GDM1 (cell line): ENCODE data around the gene ST3GAL4.
"Not testable (repeated sequence)": the region's sequence is repeated elsewhere in the genome, so short reads cannot be mapped to it uniquely, and the experiment has no call there.

Source experiments
- DNase-seq: peaks from one replicate; lab custom pipeline; 2025; lab: John Stamatoyannopoulos, UW

ST3GAL4 gene

GRCh38 chr11:126364735-126365134 is 9.2 kb downstream of the ST3GAL4 start:
- DNase-seq, result not testable (repeated sequence)

DNA sequence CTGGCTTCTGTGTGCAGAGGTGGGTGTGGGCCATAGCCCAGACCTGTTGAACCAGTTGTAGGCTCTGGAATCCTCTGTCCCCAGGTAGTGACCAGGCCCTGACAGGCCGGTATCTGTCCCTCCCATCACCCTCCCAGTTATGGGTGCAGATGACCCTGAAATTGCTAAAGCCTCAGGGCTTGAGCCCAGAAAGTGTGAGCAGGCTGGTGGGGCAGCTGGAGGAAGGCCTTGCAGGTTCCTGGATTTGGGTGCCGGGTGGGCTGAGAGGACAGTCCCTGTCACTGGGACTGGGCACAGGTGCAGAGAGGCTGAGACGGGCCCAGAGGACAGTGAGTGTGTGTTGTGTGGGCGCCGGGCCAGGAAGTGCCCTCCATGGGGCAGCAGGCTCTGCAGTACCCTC is 10.0 kb downstream of the ST3GAL4 start:
- DNase-seq, result not testable (repeated sequence)

DNA sequence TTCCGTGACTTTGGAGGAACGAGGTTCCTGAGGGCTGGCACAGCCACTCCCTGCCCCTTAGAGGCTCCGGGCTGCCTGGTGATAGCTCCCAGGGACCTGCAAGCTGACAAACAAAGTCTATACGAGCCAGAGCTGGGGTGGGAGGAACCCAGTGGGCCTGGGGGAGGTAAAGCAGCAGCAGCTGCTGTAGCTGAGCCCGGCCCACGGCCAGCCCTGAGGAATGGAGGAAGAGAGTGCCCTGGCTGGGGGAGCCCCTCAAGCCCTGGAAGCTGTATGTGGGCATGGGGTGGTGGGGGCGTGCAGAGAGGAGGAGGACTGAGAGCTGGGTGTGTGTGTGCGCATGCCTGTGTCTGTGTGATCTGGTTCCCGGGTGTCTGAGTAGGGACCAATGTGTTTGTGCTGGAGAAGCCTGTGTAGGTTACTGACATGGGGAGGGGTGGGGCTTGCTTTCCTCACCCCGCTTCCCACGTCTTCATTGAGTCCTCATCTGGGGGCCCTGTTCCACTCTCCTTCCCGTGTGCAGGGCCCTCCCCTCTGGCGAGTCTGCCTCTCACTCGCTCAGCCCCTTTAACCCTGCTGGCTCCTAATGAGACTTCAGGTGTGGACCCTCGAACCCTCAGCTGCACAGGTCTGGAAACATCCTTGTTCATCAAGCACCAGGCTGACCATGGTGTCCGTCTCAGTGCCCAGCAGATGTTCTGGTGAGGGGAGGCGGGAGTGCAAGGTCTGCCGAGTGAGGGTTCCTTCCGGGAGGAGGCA is 10.8 kb downstream of the ST3GAL4 start:
- DNase-seq, result no peak

- DNase-seq, result not testable (repeated sequence)
Observed at GRCh38 chr11:126366823-126367654, 11.6 kb downstream of the ST3GAL4 start.

DNA sequence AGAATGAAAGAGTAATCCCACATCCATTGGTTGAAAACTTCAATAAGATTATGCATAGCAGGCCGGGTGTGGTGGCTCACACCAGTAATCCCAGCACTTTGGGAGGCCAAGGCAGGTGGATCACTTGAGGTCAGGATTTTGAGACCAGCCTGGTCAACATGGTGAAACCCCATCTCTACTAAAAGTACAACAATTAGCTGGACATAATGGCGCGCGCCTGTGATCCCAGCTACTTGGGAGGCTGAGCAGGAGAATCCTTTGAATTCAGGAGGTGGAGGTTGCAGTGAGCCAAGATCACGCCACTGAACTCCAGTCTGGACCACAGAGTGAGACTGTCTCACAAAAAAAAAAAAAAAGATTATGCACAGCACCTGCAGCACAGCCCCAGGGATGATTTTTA is 12.3 kb downstream of the ST3GAL4 start:
- not testable (repeated sequence) for DNase-seq

DNA sequence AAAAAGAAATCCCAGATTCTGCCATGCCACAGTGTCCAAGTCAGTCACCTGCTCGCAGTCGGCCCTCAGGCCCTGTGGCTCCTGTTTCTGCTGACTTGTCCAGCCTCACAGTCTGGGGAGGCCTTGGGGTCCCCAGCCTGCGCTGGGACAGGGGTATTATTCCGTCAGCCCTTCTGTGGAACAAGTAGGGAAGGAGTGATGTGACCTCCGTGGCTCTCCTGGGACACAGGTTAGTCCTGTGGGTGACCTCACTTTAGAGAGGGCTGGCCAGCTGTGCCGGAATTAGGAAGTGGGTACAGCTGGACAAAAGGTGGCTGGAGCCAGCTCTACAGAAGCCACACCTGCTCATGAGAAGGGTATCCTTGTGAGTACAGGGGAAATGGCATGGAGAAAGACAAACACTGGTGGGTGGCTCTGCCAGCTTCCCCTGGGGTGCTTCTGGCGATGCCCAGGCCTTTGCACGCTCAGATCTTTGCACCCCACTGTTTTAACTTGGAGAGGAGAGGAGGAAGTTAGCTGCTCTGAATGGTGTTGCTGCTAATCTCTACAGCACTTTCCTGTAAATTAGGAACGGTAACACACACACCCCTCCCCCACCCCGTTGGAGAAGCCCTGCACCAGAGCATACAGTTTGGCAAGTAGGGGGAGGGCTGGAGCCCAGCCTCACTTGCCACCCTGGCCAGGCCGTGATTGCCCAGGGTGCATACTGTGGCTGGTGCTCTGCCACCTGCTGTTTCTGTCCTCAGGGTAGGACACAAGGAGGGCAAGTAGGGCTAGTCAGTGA is 13.0 kb downstream of the ST3GAL4 start:
- DNase-seq, result peak; percentile 42

- DNase-seq, result no peak
Observed at GRCh38 chr11:126370016-126370415, 14.5 kb downstream of the ST3GAL4 start.

DNA sequence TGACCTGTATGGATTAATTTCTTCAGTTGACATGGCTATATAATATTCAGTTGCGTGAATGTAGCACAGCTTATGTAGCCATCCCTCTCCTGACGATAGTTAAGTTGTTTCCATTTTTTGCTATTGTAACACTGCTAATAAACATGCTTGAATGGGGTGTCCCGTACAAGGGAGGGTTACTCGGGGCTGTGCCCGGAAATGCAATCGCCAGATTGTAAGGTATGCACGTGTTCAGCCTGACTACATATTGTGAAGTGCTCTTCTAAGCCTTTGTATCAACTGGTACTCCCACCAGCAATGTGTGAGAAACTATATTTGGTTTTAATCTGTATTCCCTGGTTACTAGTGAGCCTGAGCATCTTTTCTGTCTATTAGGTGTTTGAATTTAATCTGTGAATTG is 16.1 kb downstream of the ST3GAL4 start:
- no peak for DNase-seq

GRCh38 chr11:126373389-126374066 is 18.0 kb downstream of the ST3GAL4 start:
- not testable (repeated sequence) for DNase-seq

DNA sequence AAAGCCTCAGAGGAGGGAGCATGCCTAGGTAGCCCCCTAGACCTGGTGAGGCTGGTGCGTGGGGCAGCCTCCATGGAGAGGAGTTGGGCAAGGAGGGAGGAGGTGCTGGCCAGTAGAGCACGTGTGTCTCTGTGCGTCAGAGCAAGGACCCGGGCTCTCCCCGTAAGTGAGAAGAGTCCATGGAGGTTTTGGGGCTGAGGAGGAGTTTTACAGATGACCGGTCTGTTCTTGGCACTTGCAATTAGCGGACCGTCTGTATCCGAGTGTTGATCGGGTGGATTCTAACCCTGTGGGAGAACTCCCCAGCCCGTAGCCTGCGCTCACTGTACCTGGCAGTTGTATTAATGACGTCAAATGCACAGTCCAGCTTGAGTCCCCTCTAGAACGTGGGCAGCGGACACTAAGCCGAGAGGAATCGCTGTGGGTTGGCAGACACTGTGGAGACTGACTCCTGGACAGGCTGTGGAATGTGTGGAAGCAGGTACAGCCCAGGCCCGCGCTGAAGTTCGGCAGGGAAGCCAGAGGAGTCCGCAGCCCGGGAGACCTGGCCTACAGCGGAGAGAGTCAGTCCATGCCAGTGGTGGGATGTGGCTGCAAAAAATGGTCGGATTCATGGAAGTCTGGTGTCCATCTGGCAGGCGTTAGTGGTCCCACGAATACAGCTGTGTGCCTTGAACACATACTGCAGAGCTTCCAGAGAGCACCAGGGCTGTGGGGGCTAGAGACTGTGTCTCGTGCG is 19.2 kb downstream of the ST3GAL4 start:
- not testable (repeated sequence) for DNase-seq

- DNase-seq, result no peak
Observed at GRCh38 chr11:126375726-126376125, 20.2 kb downstream of the ST3GAL4 start.

DNA sequence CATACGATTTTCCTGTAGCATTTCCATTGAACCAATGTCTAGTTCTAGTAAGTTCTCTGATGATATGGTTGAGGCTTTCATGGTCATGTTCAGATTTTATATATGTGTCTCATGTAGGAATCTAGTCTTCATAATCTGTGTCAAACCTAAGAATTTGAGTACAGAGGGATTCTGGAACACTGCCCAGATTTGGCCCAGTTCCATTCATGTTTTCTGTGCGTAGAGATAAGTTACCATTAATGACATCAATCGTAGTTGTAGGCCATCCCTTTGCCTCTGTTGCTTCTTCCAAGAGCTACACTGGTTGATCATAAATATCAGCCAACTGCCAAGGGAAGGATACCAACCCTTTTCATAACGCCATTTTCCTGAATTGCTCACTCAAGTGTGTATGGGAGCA is 23.3 kb downstream of the ST3GAL4 start:
- DNase-seq, result no peak

- DNase-seq, result no peak
Observed at GRCh38 chr11:126380909-126381308, 25.4 kb downstream of the ST3GAL4 start.

DNA sequence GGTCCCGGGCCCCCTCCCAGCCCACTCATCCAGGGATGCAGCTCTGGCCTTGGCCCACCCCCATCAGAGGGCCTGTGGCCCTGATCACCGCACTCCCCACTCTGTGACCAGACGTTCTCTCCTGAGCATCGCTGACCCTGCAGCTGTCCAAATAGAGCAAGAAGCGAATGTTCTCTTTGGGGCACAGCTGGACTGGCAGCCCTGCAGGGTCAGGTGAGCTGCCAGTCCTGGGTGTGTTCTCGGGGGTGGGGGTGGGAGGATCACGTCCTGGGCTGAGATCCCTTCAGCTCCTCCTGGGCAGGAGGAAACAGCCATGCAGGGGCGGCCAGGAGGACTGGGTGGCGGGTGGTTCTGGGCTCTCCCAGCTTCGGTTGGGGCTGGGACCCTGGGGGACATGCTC is 26.5 kb downstream of the ST3GAL4 start:
- DNase-seq, result not testable (repeated sequence)

GRCh38 chr11:126382641-126383040 is 27.2 kb downstream of the ST3GAL4 start:
- DNase-seq, result not testable (repeated sequence)

DNA sequence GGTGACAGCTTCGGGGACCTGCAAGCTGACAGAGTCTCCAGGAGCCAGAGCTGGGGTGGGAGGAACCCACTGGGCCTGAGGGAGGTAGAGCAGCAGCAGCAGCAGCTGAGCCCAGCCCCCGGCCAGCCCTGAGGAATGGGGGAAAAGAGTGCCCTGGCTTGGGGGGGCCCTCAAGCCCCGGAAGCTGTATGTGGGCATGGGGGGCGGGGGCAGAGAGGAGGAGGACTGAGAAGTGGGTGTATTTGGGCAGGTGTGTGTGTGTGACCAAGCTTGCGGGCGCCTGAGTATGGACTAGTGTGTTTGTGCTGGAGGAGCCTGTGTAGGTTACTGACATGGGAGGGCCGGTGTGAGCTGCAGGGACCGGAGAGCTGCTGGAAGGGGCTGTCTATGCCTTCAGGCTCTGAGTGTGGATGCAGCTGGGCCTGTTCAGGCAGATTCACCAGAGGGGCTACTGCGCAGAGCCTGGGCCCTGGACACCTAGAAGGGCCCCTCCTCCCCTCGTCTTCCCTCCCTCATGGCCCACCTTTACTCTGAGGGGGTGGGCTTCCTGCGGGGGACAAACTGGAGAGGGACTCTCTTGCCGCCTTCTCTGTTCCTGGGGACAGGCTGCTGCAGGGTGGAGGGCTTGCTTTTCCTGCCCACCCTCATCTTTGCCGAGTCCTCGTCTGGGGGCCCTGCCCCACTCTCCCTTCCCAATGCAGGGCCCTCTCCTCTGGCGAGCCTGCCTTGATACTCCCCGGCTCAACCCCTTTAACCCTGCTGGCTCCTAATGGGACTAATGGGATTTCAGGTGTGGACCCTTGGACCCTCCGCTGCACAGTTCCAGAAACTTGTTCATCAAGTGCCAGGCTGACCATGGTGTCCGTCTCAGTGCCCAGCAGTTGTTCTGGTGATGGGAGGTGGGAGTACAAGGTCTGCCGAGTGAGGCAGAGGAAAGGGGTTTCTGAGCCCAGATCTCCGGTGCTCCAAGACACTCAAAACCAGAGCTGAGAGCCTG is 28.2 kb downstream of the ST3GAL4 start:
- DNase-seq, result no peak

GRCh38 chr11:126384449-126385070 is 29.1 kb downstream of the ST3GAL4 start:
- no peak for DNase-seq

- DNase-seq, result no peak
Observed at GRCh38 chr11:126385991-126386728, 30.7 kb downstream of the ST3GAL4 start.

DNA sequence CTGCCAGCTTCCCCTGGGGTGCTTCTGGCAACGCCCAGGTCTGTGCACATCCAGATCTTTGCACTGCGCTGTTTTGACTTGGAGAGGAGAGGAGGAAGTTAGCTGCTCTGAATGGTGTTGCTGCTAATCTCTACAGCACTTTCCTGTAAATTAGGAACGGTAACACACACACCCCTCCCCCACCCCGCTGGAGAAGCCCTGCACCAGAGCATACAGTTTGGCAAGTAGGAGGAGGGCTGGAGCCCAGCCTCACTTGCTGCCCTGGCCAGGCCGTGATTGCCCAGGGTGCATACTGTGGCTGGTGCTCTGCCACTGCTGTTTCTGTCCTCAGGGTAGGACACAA is 31.2 kb downstream of the ST3GAL4 start:
- DNase-seq, result peak; percentile 75
